ENCODE measurements around the gene PKN1. TPM values are rescaled to one million over a fixed set of nuclear protein-coding genes. Genes with fewer than 3 reads are reported as not detected.

Gene PKN1
- total RNA-seq (10 to 100 TPM; 53.5 to 74.4 TPM), polyA plus RNA-seq (ENCODE audit: insufficient read length in 2 of 2) (100 to 1,000 TPM; 108 to 117 TPM)
- long read RNA-seq, donor 1, transcript PKN1-201 (22 exons, 3,069 nt): major isoform, 16 of 128 reads
- long read RNA-seq, donor 1, partial matches to known transcripts: 71 of 128 reads
- long read RNA-seq, donor 1, other reads (novel, unspliced or antisense): 41 of 128 reads
- long read RNA-seq, donor 2, transcript PKN1-201 (22 exons, 3,069 nt): major isoform, 5 of 16 reads
- long read RNA-seq, donor 2, partial matches to known transcripts: 11 of 16 reads
- long read RNA-seq, donor 2, other reads (novel, unspliced or antisense): 0 of 16 reads
- long read RNA-seq, donor 3, partial matches to known transcripts: 15 of 19 reads
- long read RNA-seq, donor 3, other reads (novel, unspliced or antisense): 0 of 19 reads
- long read RNA-seq, donor 4, transcript PKN1-201 (22 exons, 3,069 nt): major isoform, 9 of 24 reads
- long read RNA-seq, donor 4, partial matches to known transcripts: 15 of 24 reads
- long read RNA-seq, donor 4, other reads (novel, unspliced or antisense): 0 of 24 reads

GRCh38 chr19:14432791-14433553 lies at the start of gene PKN1:
Gene PKN1 (plus strand): TSS chr19:14433306. CDS start chr19:14433522, 216 bp downstream.
- Histone ChIP-seq H3K27me3 (ENCODE audit: control insufficient read depth, insufficient read depth, low read length) (no peaks in the 10 kb centered on the region), H3K9me3 (ENCODE audit: control insufficient read depth, insufficient read depth, low read length) (no peaks in the 10 kb centered on the region), H3K36me3 (ENCODE audit: control insufficient read depth, insufficient read depth, low read length) (peaks cover 16% of the 10 kb centered on the region), H3K27ac (ENCODE audit: low read depth, low read length) (peak within 1 kb of the TSS; percentile 75), H3K4me3 (ENCODE audit: low read depth, low read length) (peak within 1 kb of the TSS; percentile 69), H3K4me1 (ENCODE audit: control insufficient read depth, insufficient read depth, low read length) (peaks cover 32% of the 10 kb centered on the region)
- peak in 5 of 6 donors; percentile 21 to 86 (median 56) for DNase-seq (ENCODE audit: low read depth in 4 of 6, low spot score in 6 of 6)
- WGBS (ENCODE audit: insufficient coverage): under 1% methylated on average over 85 of the region's 85 CpGs

- H3K27me3 ChIP-seq (ENCODE audit: control insufficient read depth, insufficient read depth, low read length): peaks cover 5% of the 10 kb centered on the region
- DNase-seq (ENCODE audit: low read depth in 4 of 6, low spot score in 6 of 6): no peak
- H3K4me1 ChIP-seq (ENCODE audit: control insufficient read depth, insufficient read depth, low read length): peaks cover 21% of the 10 kb centered on the region
- H3K36me3 ChIP-seq (ENCODE audit: control insufficient read depth, insufficient read depth, low read length): no peaks in the 10 kb centered on the region
- WGBS (ENCODE audit: insufficient coverage): 63% methylated on average over 7 of the region's 10 CpGs
- H3K9me3 ChIP-seq (ENCODE audit: control insufficient read depth, insufficient read depth, low read length): no peaks in the 10 kb centered on the region
- H3K27ac ChIP-seq (ENCODE audit: low read depth, low read length): no peak overlapping the region
- no peak overlapping the region for H3K4me3 ChIP-seq (ENCODE audit: low read depth, low read length)
These were observed 49.2 kb upstream of the PKN1 start for GRCh38 chr19:14383661-14384555.

GRCh38 chr19:14385492-14385891 lies 47.6 kb upstream of the PKN1 start:
- Histone ChIP-seq H3K27me3 (ENCODE audit: control insufficient read depth, insufficient read depth, low read length) (peaks cover 5% of the 10 kb centered on the region), H3K4me3 (ENCODE audit: low read depth, low read length) (no peak overlapping the region), H3K4me1 (ENCODE audit: control insufficient read depth, insufficient read depth, low read length) (peaks cover 21% of the 10 kb centered on the region), H3K9me3 (ENCODE audit: control insufficient read depth, insufficient read depth, low read length) (no peaks in the 10 kb centered on the region), H3K27ac (ENCODE audit: low read depth, low read length) (no peak overlapping the region), H3K36me3 (ENCODE audit: control insufficient read depth, insufficient read depth, low read length) (no peaks in the 10 kb centered on the region)
- 90% methylated on average over 9 of the region's 11 CpGs for WGBS (ENCODE audit: insufficient coverage)
- DNase-seq (ENCODE audit: low read depth in 4 of 6, low spot score in 6 of 6): no peak

- Histone ChIP-seq H3K27ac (ENCODE audit: low read depth, low read length) (no peak overlapping the region), H3K27me3 (ENCODE audit: control insufficient read depth, insufficient read depth, low read length) (no peaks in the 10 kb centered on the region), H3K9me3 (ENCODE audit: control insufficient read depth, insufficient read depth, low read length) (no peaks in the 10 kb centered on the region), H3K36me3 (ENCODE audit: control insufficient read depth, insufficient read depth, low read length) (peaks cover 2% of the 10 kb centered on the region), H3K4me1 (ENCODE audit: control insufficient read depth, insufficient read depth, low read length) (peaks cover 3% of the 10 kb centered on the region), H3K4me3 (ENCODE audit: low read depth, low read length) (no peak overlapping the region)
- 100% methylated on average over 2 of the region's 5 CpGs for WGBS (ENCODE audit: insufficient coverage)
- DNase-seq (ENCODE audit: low read depth in 4 of 6, low spot score in 6 of 6): no peak
These were observed 42.6 kb upstream of the PKN1 start for GRCh38 chr19:14390548-14390947.

GRCh38 chr19:14391156-14391821 lies 41.8 kb upstream of the PKN1 start:
- Histone ChIP-seq H3K27ac (ENCODE audit: low read depth, low read length) (no peak overlapping the region), H3K4me3 (ENCODE audit: low read depth, low read length) (no peak overlapping the region), H3K27me3 (ENCODE audit: control insufficient read depth, insufficient read depth, low read length) (no peaks in the 10 kb centered on the region), H3K4me1 (ENCODE audit: control insufficient read depth, insufficient read depth, low read length) (peaks cover 3% of the 10 kb centered on the region), H3K9me3 (ENCODE audit: control insufficient read depth, insufficient read depth, low read length) (no peaks in the 10 kb centered on the region), H3K36me3 (ENCODE audit: control insufficient read depth, insufficient read depth, low read length) (peaks cover 2% of the 10 kb centered on the region)
- DNase-seq (ENCODE audit: low read depth in 4 of 6, low spot score in 6 of 6): no peak
- 100% methylated on average over 2 of the region's 10 CpGs for WGBS (ENCODE audit: insufficient coverage)

GRCh38 chr19:14393329-14393728 lies 39.8 kb upstream of the PKN1 start:
- peaks cover 2% of the 10 kb centered on the region for H3K36me3 ChIP-seq (ENCODE audit: control insufficient read depth, insufficient read depth, low read length)
- no peak overlapping the region for H3K4me3 ChIP-seq (ENCODE audit: low read depth, low read length)
- peaks cover 3% of the 10 kb centered on the region for H3K4me1 ChIP-seq (ENCODE audit: control insufficient read depth, insufficient read depth, low read length)
- H3K9me3 ChIP-seq (ENCODE audit: control insufficient read depth, insufficient read depth, low read length): no peaks in the 10 kb centered on the region
- 35% methylated on average over 3 of the region's 5 CpGs for WGBS (ENCODE audit: insufficient coverage)
- no peaks in the 10 kb centered on the region for H3K27me3 ChIP-seq (ENCODE audit: control insufficient read depth, insufficient read depth, low read length)
- H3K27ac ChIP-seq (ENCODE audit: low read depth, low read length): no peak overlapping the region
- DNase-seq (ENCODE audit: low read depth in 4 of 6, low spot score in 6 of 6): no peak

GRCh38 chr19:14394167-14394566 lies 38.9 kb upstream of the PKN1 start:
- Histone ChIP-seq H3K36me3 (ENCODE audit: control insufficient read depth, insufficient read depth, low read length) (peaks cover 2% of the 10 kb centered on the region), H3K9me3 (ENCODE audit: control insufficient read depth, insufficient read depth, low read length) (no peaks in the 10 kb centered on the region), H3K27ac (ENCODE audit: low read depth, low read length) (no peak overlapping the region), H3K4me1 (ENCODE audit: control insufficient read depth, insufficient read depth, low read length) (peaks cover 3% of the 10 kb centered on the region), H3K27me3 (ENCODE audit: control insufficient read depth, insufficient read depth, low read length) (no peaks in the 10 kb centered on the region), H3K4me3 (ENCODE audit: low read depth, low read length) (no peak overlapping the region)
- no peak for DNase-seq (ENCODE audit: low read depth in 4 of 6, low spot score in 6 of 6)
- WGBS (ENCODE audit: insufficient coverage): 74% methylated on average over 9 of the region's 9 CpGs

- peaks cover 2% of the 10 kb centered on the region for H3K36me3 ChIP-seq (ENCODE audit: control insufficient read depth, insufficient read depth, low read length)
- H3K9me3 ChIP-seq (ENCODE audit: control insufficient read depth, insufficient read depth, low read length): no peaks in the 10 kb centered on the region
- 86% methylated on average over 7 of the region's 9 CpGs for WGBS (ENCODE audit: insufficient coverage)
- peaks cover 3% of the 10 kb centered on the region for H3K4me1 ChIP-seq (ENCODE audit: control insufficient read depth, insufficient read depth, low read length)
- no peak for DNase-seq (ENCODE audit: low read depth in 4 of 6, low spot score in 6 of 6)
- no peaks in the 10 kb centered on the region for H3K27me3 ChIP-seq (ENCODE audit: control insufficient read depth, insufficient read depth, low read length)
- no peak overlapping the region for H3K27ac ChIP-seq (ENCODE audit: low read depth, low read length)
- H3K4me3 ChIP-seq (ENCODE audit: low read depth, low read length): no peak overlapping the region
These were observed 37.8 kb upstream of the PKN1 start for GRCh38 chr19:14395262-14395661.

Data from spinal cord (tissue), 10 donors.